HG02763 (cell line): ENCODE results near the gene KLHL25.

Experiments used
- ATAC-seq: cut with Tn5 transposase; IDR thresholded peaks from one replicate; pipeline ENCODE4 v1.9.1; 2021; ENCODE audit warnings: mild to moderate bottlenecking, moderate library complexity; ENCODE audit not compliant: unreplicated experiment

The KLHL25 gene

GRCh38 chr15:85777250-85778106 is 17.2 kb downstream of the KLHL25 start:
- no peak for ATAC-seq

GRCh38 chr15:85773970-85774369 is 20.8 kb downstream of the KLHL25 start:
- no peak for ATAC-seq

- no peak for ATAC-seq
Observed at GRCh38 chr15:85773249-85773648, 21.5 kb downstream of the KLHL25 start.

- ATAC-seq: no peak
Observed at GRCh38 chr15:85772668-85773067, 22.1 kb downstream of the KLHL25 start.

GRCh38 chr15:85771781-85772445 is 22.8 kb downstream of the KLHL25 start:
- ATAC-seq: no peak

GRCh38 chr15:85771271-85771670 is 23.5 kb downstream of the KLHL25 start:
- ATAC-seq: no peak

GRCh38 chr15:85770096-85771041 is 24.4 kb downstream of the KLHL25 start:
- no peak for ATAC-seq

- no peak for ATAC-seq
Observed at GRCh38 chr15:85769182-85769900, 25.4 kb downstream of the KLHL25 start.

- ATAC-seq: no peak
Observed at GRCh38 chr15:85768595-85769168, 26.0 kb downstream of the KLHL25 start.

GRCh38 chr15:85767785-85768529 is 26.8 kb downstream of the KLHL25 start:
- no peak for ATAC-seq

GRCh38 chr15:85766001-85766831 is 28.5 kb downstream of the KLHL25 start:
- ATAC-seq: no peak

- no peak for ATAC-seq
Observed at GRCh38 chr15:85764649-85765277, 30.0 kb downstream of the KLHL25 start.

- ATAC-seq: no peak
Observed at GRCh38 chr15:85763673-85764633, 30.8 kb downstream of the KLHL25 start.

- ATAC-seq: no peak
Observed at GRCh38 chr15:85763157-85763556, 31.6 kb downstream of the KLHL25 start.

GRCh38 chr15:85762756-85763127 is 32.0 kb downstream of the KLHL25 start:
- no peak for ATAC-seq

- ATAC-seq: no peak
Observed at GRCh38 chr15:85762039-85762755, 32.5 kb downstream of the KLHL25 start.
